Thoracic aorta (tissue), 2 donors: ENCODE data around the gene CHCHD6. TPM values are rescaled to one million over a fixed set of nuclear protein-coding genes. Genes with fewer than 3 reads are reported as not detected.

Experiments used
- ATAC-seq: fragments of 150-250 bp; one replicate; pipeline ENCODE4 v1.8.0; 2017; ENCODE audit warnings: low read depth; ENCODE audit not compliant: insufficient number of reproducible peaks, low FRiP score
- DNase-seq: peaks from one replicate; pipeline ENCODE4 v3.0.0-alpha.2; 2020; ENCODE audit warnings: low spot score
- H3K27ac ChIP-seq, 2 donors: fragments of 200-600 bp; sonication (generic); 1 replicate in 1 of 2; 2 replicates in 1 of 2; pipeline ENCODE4 v1.5.1; 2016; ENCODE audit warnings: mild to moderate bottlenecking in 2 of 2, moderate library complexity in 2 of 2
- H3K27me3 ChIP-seq: fragments of 200-600 bp; sonication (generic); replicated peaks from 2 replicates; pipeline ENCODE4 v1.6.0; 2016; ENCODE audit warnings: mild to moderate bottlenecking; ENCODE audit not compliant: insufficient read depth
- H3K36me3 ChIP-seq: fragments of 200-600 bp; sonication (generic); one replicate; pipeline ENCODE4 v1.5.1; 2016
- H3K4me1 ChIP-seq, 2 donors: fragments of 200-600 bp; sonication (generic); 1 replicate in 1 of 2; 2 replicates in 1 of 2; pipeline versions ENCODE4 v1.5.1 to v1.6.0; 2016; ENCODE audit warnings: low read depth in 2 of 2, mild to moderate bottlenecking in 1 of 2; ENCODE audit not compliant: control insufficient read depth in 1 of 2
- H3K4me3 ChIP-seq: fragments of 200-600 bp; sonication (generic); 2 replicates; pipeline ENCODE4 v1.5.1; 2016; ENCODE audit warnings: mild to moderate bottlenecking
- H3K9me3 ChIP-seq: fragments of 200-600 bp; sonication (generic); 2 replicates; pipeline ENCODE4 v1.5.1; 2016
- CTCF ChIP-seq: fragments of 200-600 bp; sonication (generic); IDR thresholded peaks from one replicate; pipeline ENCODE4 v1.5.1; 2019; ENCODE audit warnings: antibody characterized with exemption
- total RNA-seq, 2 donors: library from RNA; depleted of rRNA; stranded (reverse); fragments of >200 nt; gene quantifications; one replicate each; pipeline versions ENCODE4 v1.1.0 to v1.2.3, GENCODE V29; 2016

Gene CHCHD6
- total RNA-seq, 2 donors from 2014 or later, result 12.5 to 17.1 TPM

GRCh38 chr3:126918355-126918821 is 214.3 kb downstream of the CHCHD6 start:
- ATAC-seq (no peak), DNase-seq (no peak)
- Histone ChIP-seq H3K4me1 (no peaks in the 10 kb centered on the region), H3K9me3 (no peaks in the 10 kb centered on the region), H3K36me3 (no peaks in the 10 kb centered on the region), H3K4me3 (no peak overlapping the region), H3K27ac (no peak overlapping the region), H3K27me3 (no peaks in the 10 kb centered on the region)
- no peak for TF ChIP-seq CTCF

GRCh38 chr3:126921085-126921824 is 217.2 kb downstream of the CHCHD6 start:
- peaks cover under 1 to 16% of the 10 kb centered on the region in 2 donors for H3K4me1 ChIP-seq
- H3K9me3 ChIP-seq, result no peaks in the 10 kb centered on the region
- H3K27me3 ChIP-seq, result no peaks in the 10 kb centered on the region
- no peak for DNase-seq
- no peak for ATAC-seq
- no peak overlapping the region for H3K27ac ChIP-seq
- no peak overlapping the region for H3K4me3 ChIP-seq
- no peak for TF ChIP-seq CTCF
- H3K36me3 ChIP-seq, result no peaks in the 10 kb centered on the region

- H3K4me3 ChIP-seq, result no peak overlapping the region
- no peaks in the 10 kb centered on the region for H3K36me3 ChIP-seq
- ATAC-seq, result no peak
- H3K27ac ChIP-seq, result no peak overlapping the region
- no peaks in the 10 kb centered on the region for H3K9me3 ChIP-seq
- H3K4me1 ChIP-seq, result peaks cover 9 to 28% of the 10 kb centered on the region in 2 donors
- no peaks in the 10 kb centered on the region for H3K27me3 ChIP-seq
- no peak for DNase-seq
- TF ChIP-seq CTCF, result no peak
Measured at GRCh38 chr3:126922466-126922865, 218.4 kb downstream of the CHCHD6 start.

- ATAC-seq, result no peak
- Histone ChIP-seq H3K9me3 (no peaks in the 10 kb centered on the region), H3K4me1 (peaks cover 9 to 35% of the 10 kb centered on the region in 2 donors), H3K27ac (no peak overlapping the region), H3K4me3 (no peak overlapping the region), H3K36me3 (no peaks in the 10 kb centered on the region), H3K27me3 (no peaks in the 10 kb centered on the region)
- no peak for TF ChIP-seq CTCF
- no peak for DNase-seq
Measured at GRCh38 chr3:126923423-126923822, 219.4 kb downstream of the CHCHD6 start.

GRCh38 chr3:126923895-126924294 is 219.9 kb downstream of the CHCHD6 start:
- no peak overlapping the region for H3K27ac ChIP-seq
- peaks cover 9 to 35% of the 10 kb centered on the region in 2 donors for H3K4me1 ChIP-seq
- no peaks in the 10 kb centered on the region for H3K36me3 ChIP-seq
- no peak overlapping the region for H3K4me3 ChIP-seq
- no peak for TF ChIP-seq CTCF
- DNase-seq (no peak), ATAC-seq (no peak)
- H3K9me3 ChIP-seq, result no peaks in the 10 kb centered on the region
- no peaks in the 10 kb centered on the region for H3K27me3 ChIP-seq
